Fibroblast of the conjunctiva (primary cell): Measurements from ENCODE around the gene MAD2L2.

Experiments
- DNase-seq: peaks from one replicate; pipeline ENCODE4 v3.0.0-alpha.2; 2010; ENCODE audit warnings: low read depth

MAD2L2 gene

GRCh38 chr1:11681071-11681771 is at the start of gene MAD2L2:
Gene MAD2L2 (minus strand): TSS chr1:11681148. CDS start chr1:11680601, 547 bp downstream.
- DNase-seq: peak; percentile 53

GRCh38 chr1:11730429-11730891 is 49.5 kb upstream of the MAD2L2 start:
- DNase-seq: no peak

GRCh38 chr1:11729498-11730428 is 48.8 kb upstream of the MAD2L2 start:
- DNase-seq: no peak

- DNase-seq: no peak
These were observed 48.2 kb upstream of the MAD2L2 start for GRCh38 chr1:11729155-11729497.

- DNase-seq: no peak
These were observed 47.3 kb upstream of the MAD2L2 start for GRCh38 chr1:11728126-11728806.

GRCh38 chr1:11727119-11727518 is 46.2 kb upstream of the MAD2L2 start:
- no peak for DNase-seq

- DNase-seq: no peak
These were observed 44.7 kb upstream of the MAD2L2 start for GRCh38 chr1:11725616-11726015.

GRCh38 chr1:11722538-11722937 is 41.6 kb upstream of the MAD2L2 start:
- DNase-seq: no peak

- DNase-seq: no peak
These were observed 40.4 kb upstream of the MAD2L2 start for GRCh38 chr1:11721311-11721710.

- no peak for DNase-seq
These were observed 39.6 kb upstream of the MAD2L2 start for GRCh38 chr1:11720525-11720924.

- DNase-seq: no peak
These were observed 39.1 kb upstream of the MAD2L2 start for GRCh38 chr1:11720033-11720376.

GRCh38 chr1:11719313-11720032 is 38.5 kb upstream of the MAD2L2 start:
- peak; percentile 53 for DNase-seq

GRCh38 chr1:11714831-11715575 is 34.1 kb upstream of the MAD2L2 start:
- no peak for DNase-seq

- no peak for DNase-seq
These were observed 32.1 kb upstream of the MAD2L2 start for GRCh38 chr1:11713095-11713494.

GRCh38 chr1:11712285-11712684 is 31.3 kb upstream of the MAD2L2 start:
- no peak for DNase-seq

GRCh38 chr1:11711490-11711889 is 30.5 kb upstream of the MAD2L2 start:
- DNase-seq: no peak

- no peak for DNase-seq
These were observed 27.8 kb upstream of the MAD2L2 start for GRCh38 chr1:11708554-11709350.

- no peak for DNase-seq
These were observed 26.8 kb upstream of the MAD2L2 start for GRCh38 chr1:11707621-11708276.

- no peak for DNase-seq
These were observed 25.3 kb upstream of the MAD2L2 start for GRCh38 chr1:11706292-11706691.

- DNase-seq: no peak
These were observed 24.6 kb upstream of the MAD2L2 start for GRCh38 chr1:11705596-11705995.
